Esophagus muscularis mucosa (tissue), 3 donors: Measurements from ENCODE around the gene KL.

Source experiments
- POLR2AphosphoS5 ChIP-seq, 2 donors: sonication (generic); formaldehyde crosslinking; IDR thresholded peaks; one replicate each; pipeline ENCODE4 v1.6.1; 2017; ENCODE audit warnings: antibody characterized with exemption in 2 of 2
- TF ChIP-seq, protein P1 (sequence below), 3 experiments: fragments of 200-600 bp in 2 of 3; fragments of 450-650 bp in 1 of 3; sonication (generic) in 2 of 3; IDR thresholded peaks; one replicate each; pipeline ENCODE4 v1.5.1; 2017 to 2019; ENCODE audit warnings: antibody characterized with exemption in 3 of 3, mild to moderate bottlenecking in 2 of 3, moderate library complexity in 1 of 3

GRCh38 chr13:33033986-33034385, 17.8 kb downstream of the KL start:
- TF ChIP-seq, protein P1, sequence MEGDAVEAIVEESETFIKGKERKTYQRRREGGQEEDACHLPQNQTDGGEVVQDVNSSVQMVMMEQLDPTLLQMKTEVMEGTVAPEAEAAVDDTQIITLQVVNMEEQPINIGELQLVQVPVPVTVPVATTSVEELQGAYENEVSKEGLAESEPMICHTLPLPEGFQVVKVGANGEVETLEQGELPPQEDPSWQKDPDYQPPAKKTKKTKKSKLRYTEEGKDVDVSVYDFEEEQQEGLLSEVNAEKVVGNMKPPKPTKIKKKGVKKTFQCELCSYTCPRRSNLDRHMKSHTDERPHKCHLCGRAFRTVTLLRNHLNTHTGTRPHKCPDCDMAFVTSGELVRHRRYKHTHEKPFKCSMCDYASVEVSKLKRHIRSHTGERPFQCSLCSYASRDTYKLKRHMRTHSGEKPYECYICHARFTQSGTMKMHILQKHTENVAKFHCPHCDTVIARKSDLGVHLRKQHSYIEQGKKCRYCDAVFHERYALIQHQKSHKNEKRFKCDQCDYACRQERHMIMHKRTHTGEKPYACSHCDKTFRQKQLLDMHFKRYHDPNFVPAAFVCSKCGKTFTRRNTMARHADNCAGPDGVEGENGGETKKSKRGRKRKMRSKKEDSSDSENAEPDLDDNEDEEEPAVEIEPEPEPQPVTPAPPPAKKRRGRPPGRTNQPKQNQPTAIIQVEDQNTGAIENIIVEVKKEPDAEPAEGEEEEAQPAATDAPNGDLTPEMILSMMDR (IDR thresholded peaks at IDR 0.05) = no peak
- no peak for TF ChIP-seq POLR2AphosphoS5 (IDR thresholded peaks at IDR 0.05)
